Tibial nerve (tissue), 3 donors: ENCODE data around the gene FTH1.

Source experiments
- CTCF ChIP-seq, 5 experiments: fragments of 200-600 bp in 3 of 5; fragments of 450-650 bp in 2 of 5; sonication (generic) in 3 of 5; IDR thresholded peaks; one replicate each; pipeline ENCODE4 v1.5.1; 2016 to 2019; ENCODE audit warnings: antibody characterized with exemption in 5 of 5, mild to moderate bottlenecking in 3 of 5, moderate library complexity in 2 of 5
- POLR2A ChIP-seq, 2 donors: fragments of 450-650 bp; IDR thresholded peaks; one replicate each; pipeline ENCODE4 v1.6.1; 2017; ENCODE audit warnings: antibody characterized with exemption in 2 of 2, mild to moderate bottlenecking in 2 of 2, moderate library complexity in 2 of 2

GRCh38 chr11:61971248-61972111 is 4.0 kb upstream of the FTH1 start:
- TF ChIP-seq CTCF (IDR thresholded peaks at IDR 0.05) (no peak), POLR2A (IDR thresholded peaks at IDR 0.05) (peak; percentile 35 to 68)
